Dermis blood vessel endothelial cell (primary cell): ENCODE data around the gene BAZ1B. TPM values are rescaled to one million over a fixed set of nuclear protein-coding genes. Genes with fewer than 3 reads are reported as not detected.
A peak's percentile ranks its signal among the peaks of the same experiment; 100 is the strongest.
"Not testable (repeated sequence)": the region's sequence is repeated elsewhere in the genome, so short reads cannot be mapped to it uniquely, and the experiment has no call there.

Experiments used
- DNase-seq: peaks from one replicate; pipeline ENCODE4 v3.0.0; 2010
- total RNA-seq: library from RNA; depleted of rRNA; stranded (reverse); fragments of >200 nt; gene quantifications from 2 replicates; pipeline ENCODE4 v1.2.3, GENCODE V29; 2014

BAZ1B gene
- total RNA-seq, 1 donor from 2014 or later: 55.1 TPM

- no peak for DNase-seq
Measured at GRCh38 chr7:73442222-73442902, 79.7 kb downstream of the BAZ1B start.

GRCh38 chr7:73439410-73439704, 82.7 kb downstream of the BAZ1B start:
- no peak for DNase-seq

- no peak for DNase-seq
Measured at GRCh38 chr7:73438547-73439409, 83.3 kb downstream of the BAZ1B start.

DNA sequence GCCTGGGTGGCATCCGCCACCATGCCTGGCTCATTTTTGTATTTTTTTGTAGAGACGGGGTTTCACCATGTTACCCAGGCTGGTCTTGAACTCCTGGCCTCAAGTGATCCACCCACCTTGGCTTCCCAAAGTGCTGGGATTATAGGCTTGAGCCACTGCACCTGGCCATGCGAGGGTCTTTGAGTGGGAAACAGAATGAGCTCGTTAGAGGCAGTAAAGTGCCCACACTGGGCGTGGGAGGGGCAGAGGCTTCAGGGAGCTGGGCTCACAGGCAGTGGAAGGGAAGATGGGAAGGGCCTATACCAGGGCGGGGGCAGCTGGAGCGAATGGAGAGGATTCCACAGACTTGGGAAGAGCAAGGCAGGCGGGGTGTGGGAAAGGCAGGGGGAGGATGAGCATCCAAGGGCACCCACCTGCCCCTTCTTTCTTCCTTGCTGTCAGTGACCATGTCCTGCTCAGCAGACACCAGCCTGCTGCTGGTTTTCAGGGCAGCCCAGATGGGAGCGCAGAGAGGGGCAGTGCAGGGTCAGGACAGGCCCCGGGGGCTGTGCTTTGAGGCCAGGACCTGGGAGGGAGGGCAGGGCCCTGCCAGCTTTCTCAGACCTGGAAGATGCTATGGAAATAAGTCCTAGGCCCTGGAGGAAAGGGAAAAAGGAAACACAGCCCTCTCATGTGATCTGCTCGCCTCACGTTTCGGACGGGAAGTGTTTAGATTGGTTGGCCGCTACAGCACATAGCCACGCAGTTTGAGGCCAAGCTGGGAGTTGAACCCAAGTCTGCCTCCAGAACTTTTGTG, 84.3 kb downstream of the BAZ1B start:
- DNase-seq: peak; percentile 42

GRCh38 chr7:73437091-73437490, 85.0 kb downstream of the BAZ1B start:
- no peak for DNase-seq

DNA sequence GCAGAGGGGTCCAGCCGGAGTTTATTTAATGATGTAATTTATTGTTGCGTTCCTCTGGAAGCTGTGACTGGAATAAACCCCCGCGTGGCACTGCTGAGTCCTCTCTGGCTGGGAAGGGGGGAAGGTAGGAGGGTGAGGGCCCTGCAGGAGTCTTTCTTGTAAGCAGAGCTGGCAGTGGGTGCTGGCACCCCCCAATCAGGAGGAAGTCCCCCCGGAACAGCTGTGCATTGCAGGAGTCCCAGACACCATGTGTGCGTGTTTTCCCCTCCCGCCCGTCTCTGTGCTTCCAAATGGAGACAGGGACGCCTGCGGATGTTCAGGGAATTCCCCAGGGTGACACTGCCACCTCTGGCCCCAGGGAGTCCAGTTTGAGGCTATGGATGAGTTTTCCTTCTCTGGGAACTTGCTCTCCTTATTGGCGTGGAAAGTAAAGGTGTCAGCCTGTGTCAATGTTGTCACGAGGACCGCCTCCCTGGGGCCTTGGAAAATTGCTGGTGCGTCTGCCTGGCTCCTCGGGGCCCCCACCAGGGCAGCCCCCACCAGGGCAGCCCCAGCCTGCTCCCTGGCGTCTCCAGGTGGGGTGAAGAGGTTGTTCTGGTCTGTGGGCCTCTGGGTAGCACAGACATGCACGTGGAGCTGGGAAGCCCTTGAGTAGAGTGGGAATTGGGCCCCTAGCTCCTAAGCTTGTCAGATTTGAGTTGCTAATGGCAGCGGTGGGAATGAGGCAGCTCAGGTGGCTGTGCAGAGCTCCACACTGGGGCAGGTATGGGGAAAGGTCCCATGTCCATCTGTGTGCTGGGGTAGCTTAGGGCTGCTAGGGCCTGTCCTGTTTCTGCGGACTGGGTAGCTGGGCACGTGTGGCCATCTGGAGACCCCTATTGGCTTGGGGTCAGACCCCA, 85.8 kb downstream of the BAZ1B start:
- no peak for DNase-seq

DNA sequence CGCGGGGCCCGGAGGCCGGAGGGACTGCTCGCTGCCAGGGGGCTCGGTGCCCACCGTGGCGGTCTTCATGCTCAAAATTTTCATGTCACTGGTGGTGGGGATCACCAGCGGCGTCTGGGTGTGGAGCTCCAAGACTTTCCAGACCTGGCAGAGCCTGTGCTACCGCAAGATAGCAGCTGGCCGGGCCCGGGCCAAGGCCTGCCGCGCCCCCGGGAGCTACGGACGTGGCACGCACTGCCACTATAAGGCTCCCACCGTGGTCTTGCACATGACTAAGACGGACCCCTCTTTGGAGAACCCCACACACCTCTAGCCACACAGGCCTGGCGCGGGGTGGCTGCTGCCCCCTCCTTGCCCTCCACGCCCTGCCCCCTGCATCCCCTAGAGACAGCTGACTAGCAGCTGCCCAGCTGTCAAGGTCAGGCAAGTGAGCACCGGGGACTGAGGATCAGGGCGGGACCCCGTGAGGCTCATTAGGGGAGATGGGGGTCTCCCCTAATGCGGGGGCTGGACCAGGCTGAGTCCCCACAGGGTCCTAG, 86.6 kb downstream of the BAZ1B start:
- DNase-seq: no peak

DNA sequence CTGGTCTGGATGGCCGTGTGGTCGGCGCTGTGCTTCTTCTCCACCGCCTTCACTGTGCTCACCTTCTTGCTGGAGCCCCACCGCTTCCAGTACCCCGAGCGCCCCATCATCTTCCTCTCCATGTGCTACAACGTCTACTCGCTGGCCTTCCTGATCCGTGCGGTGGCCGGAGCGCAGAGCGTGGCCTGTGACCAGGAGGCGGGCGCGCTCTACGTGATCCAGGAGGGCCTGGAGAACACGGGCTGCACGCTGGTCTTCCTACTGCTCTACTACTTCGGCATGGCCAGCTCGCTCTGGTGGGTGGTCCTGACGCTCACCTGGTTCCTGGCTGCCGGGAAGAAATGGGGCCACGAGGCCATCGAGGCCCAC, 87.4 kb downstream of the BAZ1B start:
- no peak for DNase-seq

GRCh38 chr7:73433924-73434700, 88.0 kb downstream of the BAZ1B start:
- peak; percentile 36 for DNase-seq

- DNase-seq: no peak
Measured at GRCh38 chr7:73432676-73433075, 89.4 kb downstream of the BAZ1B start.

- DNase-seq: no peak
Measured at GRCh38 chr7:73431041-73431835, 90.9 kb downstream of the BAZ1B start.

DNA sequence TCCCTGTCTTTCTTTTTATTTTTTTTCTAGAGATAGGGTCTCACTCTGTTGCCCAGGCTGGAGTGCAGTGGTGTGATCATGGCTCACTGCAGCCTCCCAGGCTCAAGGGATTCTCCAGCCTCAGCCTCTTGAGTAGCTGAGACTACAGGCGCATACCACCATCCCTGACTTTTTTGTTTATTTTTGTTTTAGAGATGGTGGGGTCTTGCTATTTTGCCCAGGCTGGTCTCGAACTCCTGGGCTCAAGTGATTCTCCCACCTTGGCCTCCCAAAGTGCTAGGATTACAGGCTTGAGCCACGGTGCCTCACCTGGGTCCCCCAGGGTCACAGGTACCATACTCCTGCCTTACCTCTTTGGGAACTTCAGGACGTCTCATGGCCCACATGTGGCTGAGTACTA, 91.6 kb downstream of the BAZ1B start:
- DNase-seq: not testable (repeated sequence)

GRCh38 chr7:73429622-73430505, 92.2 kb downstream of the BAZ1B start:
- no peak for DNase-seq

- DNase-seq: no peak
Measured at GRCh38 chr7:73429215-73429614, 92.9 kb downstream of the BAZ1B start.

DNA sequence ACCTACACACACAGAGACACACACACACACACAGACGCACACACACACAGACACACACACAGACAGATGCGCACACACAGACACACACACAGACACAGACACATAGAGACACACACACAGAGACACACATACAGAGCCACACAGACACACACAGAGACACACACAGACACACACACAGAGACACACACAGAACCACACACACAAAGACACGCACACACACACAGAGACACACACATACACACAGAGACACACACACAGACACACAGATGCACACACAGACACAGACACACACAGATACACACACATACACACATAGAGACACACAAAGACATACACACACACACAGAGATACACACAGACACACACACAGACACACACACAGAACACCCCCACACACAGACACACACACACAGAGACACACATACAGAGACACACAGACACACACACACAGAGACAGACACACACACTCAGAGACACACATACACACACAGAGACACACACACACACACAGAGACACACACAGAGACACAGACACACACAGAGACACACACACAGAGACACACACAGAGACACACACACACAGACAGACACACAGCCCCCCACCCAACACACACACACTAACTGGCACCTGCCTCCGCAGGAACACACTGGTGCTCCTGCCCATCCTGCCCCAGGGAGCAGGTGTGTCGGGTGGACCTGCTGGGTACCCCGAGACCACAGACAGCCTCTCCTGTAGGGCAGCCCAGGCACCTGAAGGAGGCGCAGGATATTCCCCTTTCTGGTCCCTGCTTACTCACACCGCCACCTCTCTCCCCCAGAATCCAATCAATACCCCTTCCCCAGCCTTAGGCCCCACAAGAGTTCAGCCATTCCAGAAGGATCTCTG, 93.9 kb downstream of the BAZ1B start:
- no peak for DNase-seq

DNA sequence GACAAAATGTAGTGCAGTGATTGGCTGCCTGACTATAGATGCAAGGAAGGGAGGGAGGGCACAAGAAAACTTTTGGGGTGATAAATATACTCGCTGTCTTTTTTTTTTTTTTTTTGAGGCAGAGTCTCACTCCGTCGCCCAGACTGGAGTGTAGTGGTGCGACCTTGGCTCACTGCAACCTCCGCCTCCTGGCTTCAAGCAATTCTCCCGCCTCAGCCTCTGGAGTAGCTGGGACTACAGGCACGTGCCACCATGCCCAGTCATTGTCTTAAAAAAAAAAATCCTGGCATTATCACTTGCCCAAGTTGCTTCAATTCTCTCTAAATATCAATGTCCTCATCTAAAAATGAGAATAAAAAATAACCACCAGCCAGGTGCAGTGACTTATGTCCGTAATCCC, 96.1 kb downstream of the BAZ1B start:
- no peak for DNase-seq

DNA sequence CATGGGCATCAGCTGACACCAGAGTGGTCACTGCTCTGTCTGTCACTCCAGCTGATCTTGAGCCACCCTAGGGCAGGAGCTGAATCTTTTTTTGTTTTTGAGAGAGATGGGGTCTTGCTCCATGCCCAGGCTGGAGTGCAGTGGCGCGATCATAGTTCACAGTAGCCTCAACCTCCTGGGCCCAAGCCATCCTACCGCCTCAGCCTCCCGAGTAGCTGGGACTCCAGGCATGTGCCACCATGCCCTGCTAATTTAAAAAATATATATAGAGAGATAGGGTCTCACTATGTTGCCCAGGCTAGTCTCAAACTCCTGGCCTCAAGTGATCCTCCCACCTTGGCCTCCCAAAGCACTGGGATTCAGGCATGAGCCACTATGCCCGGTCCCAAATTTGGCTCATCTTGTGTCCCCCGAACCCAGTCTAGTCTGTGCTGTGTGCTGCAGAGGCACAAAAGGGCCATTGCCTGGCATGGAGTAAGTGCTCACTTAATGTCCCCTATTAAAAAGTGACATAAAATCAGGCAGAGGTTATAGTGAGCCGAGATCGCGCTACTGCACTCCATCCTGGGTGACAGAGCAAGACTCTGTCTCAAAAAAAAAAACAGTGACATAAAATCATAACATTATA, 96.6 kb downstream of the BAZ1B start:
- DNase-seq: no peak

DNA sequence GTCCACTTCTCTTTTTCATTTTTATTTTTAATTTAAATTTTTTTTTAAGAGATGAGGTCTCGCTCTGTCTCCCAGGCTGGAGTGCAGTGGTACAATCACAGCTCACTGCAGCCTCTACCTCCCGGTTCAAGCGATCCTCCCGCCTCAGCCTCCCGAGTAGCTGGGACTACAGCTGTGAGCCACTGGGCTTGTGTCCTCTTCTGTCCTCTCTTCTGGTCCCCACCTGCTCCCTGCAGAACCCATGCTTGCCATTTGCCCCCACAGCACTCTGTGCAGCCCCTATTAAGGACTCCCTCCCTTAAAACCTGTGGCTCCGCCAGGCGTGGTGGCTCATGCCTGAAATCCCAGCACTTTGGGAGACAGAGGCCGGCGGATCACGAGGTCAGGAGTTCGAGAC, 97.6 kb downstream of the BAZ1B start:
- DNase-seq: no peak
